ENCODE results near the gene ATXN1. TPM values are rescaled to one million over a fixed set of nuclear protein-coding genes. Genes with fewer than 3 reads are reported as not detected.

ATXN1 gene
- total RNA-seq, 1 donor = 48.5 TPM

- H3K4me1 ChIP-seq (ENCODE audit: insufficient read depth, low read length) = peaks cover 3% of the 10 kb centered on the region
- H3K9me3 ChIP-seq (ENCODE audit: low read depth, low read length) = no peaks in the 10 kb centered on the region
- no peaks in the 10 kb centered on the region for H3K27me3 ChIP-seq (ENCODE audit: insufficient read depth, low read length)
- H3K4me3 ChIP-seq (ENCODE audit: insufficient read depth, low read length) = no peak overlapping the region
- no peaks in the 10 kb centered on the region for H3K79me2 ChIP-seq (ENCODE audit: insufficient read depth, low read length)
- no peak overlapping the region for H3K27ac ChIP-seq (ENCODE audit: low read depth, low read length)
- no peak overlapping the region for H3K4me2 ChIP-seq (ENCODE audit: insufficient read depth, low read length)
- H3K36me3 ChIP-seq (ENCODE audit: insufficient read depth, low read length) = peaks cover 3% of the 10 kb centered on the region
- no peak for DNase-seq (ENCODE audit: insufficient read length, low spot score, missing footprints)
- H4K20me1 ChIP-seq (ENCODE audit: insufficient read depth, low read length) = no peaks in the 10 kb centered on the region
- no peak for TF ChIP-seq CTCF (IDR thresholded peaks at IDR 0.05; ENCODE audit: extremely low read depth, low read depth, low read length)
- H2AFZ ChIP-seq (ENCODE audit: low read length) = no peak overlapping the region
Measured at GRCh38 chr6:16660157-16660497, 101.1 kb downstream of the ATXN1 start.

- no peaks in the 10 kb centered on the region for H4K20me1 ChIP-seq (ENCODE audit: insufficient read depth, low read length)
- no peak overlapping the region for H2AFZ ChIP-seq (ENCODE audit: low read length)
- no peak overlapping the region for H3K4me2 ChIP-seq (ENCODE audit: insufficient read depth, low read length)
- no peaks in the 10 kb centered on the region for H3K9me3 ChIP-seq (ENCODE audit: low read depth, low read length)
- peaks cover 3% of the 10 kb centered on the region for H3K4me1 ChIP-seq (ENCODE audit: insufficient read depth, low read length)
- H3K36me3 ChIP-seq (ENCODE audit: insufficient read depth, low read length) = peaks cover 3% of the 10 kb centered on the region
- no peaks in the 10 kb centered on the region for H3K27me3 ChIP-seq (ENCODE audit: insufficient read depth, low read length)
- no peak for DNase-seq (ENCODE audit: insufficient read length, low spot score, missing footprints)
- TF ChIP-seq CTCF (IDR thresholded peaks at IDR 0.05; ENCODE audit: extremely low read depth, low read depth, low read length) = no peak
- H3K27ac ChIP-seq (ENCODE audit: low read depth, low read length) = no peak overlapping the region
- no peak overlapping the region for H3K4me3 ChIP-seq (ENCODE audit: insufficient read depth, low read length)
- no peaks in the 10 kb centered on the region for H3K79me2 ChIP-seq (ENCODE audit: insufficient read depth, low read length)
Measured at GRCh38 chr6:16659466-16660156, 101.6 kb downstream of the ATXN1 start.

- no peak overlapping the region for H3K4me2 ChIP-seq (ENCODE audit: insufficient read depth, low read length)
Measured at GRCh38 chr6:16658348-16659034, 102.8 kb downstream of the ATXN1 start.

More at GRCh38 chr6:16658348-16659034, 102.8 kb downstream of the ATXN1 start:
- H2AFZ ChIP-seq (ENCODE audit: low read length) = no peak overlapping the region
- H3K9me3 ChIP-seq (ENCODE audit: low read depth, low read length) = no peaks in the 10 kb centered on the region
- H3K4me3 ChIP-seq (ENCODE audit: insufficient read depth, low read length) = no peak overlapping the region
- no peak overlapping the region for H3K27ac ChIP-seq (ENCODE audit: low read depth, low read length)
- no peak for TF ChIP-seq CTCF (IDR thresholded peaks at IDR 0.05; ENCODE audit: extremely low read depth, low read depth, low read length)
- DNase-seq (ENCODE audit: insufficient read length, low spot score, missing footprints) = no peak
- H3K27me3 ChIP-seq (ENCODE audit: insufficient read depth, low read length) = no peaks in the 10 kb centered on the region
- peaks cover 3% of the 10 kb centered on the region for H3K4me1 ChIP-seq (ENCODE audit: insufficient read depth, low read length)
- H4K20me1 ChIP-seq (ENCODE audit: insufficient read depth, low read length) = no peaks in the 10 kb centered on the region
- no peaks in the 10 kb centered on the region for H3K79me2 ChIP-seq (ENCODE audit: insufficient read depth, low read length)
- peaks cover 3% of the 10 kb centered on the region for H3K36me3 ChIP-seq (ENCODE audit: insufficient read depth, low read length)
